Cardiac muscle cell (in vitro differentiated cells and primary cell): ENCODE measurements around the gene PIGL. TPM values are rescaled to one million over a fixed set of nuclear protein-coding genes. Genes with fewer than 3 reads are reported as not detected.
A peak's percentile ranks its signal among the peaks of the same experiment; 100 is the strongest.

Experiments used
- DNase-seq, 2 donors: peaks; one replicate each; pipeline versions ENCODE4 v3.0.0 to v3.0.0-alpha.2; 2010 to 2017; ENCODE audit warnings: low read depth in 1 of 2, low spot score in 1 of 2
- H3K27ac ChIP-seq: fragments of 200-600 bp; sonication (generic); 2 replicates; pipeline ENCODE4 v1.5.1; 2016
- H3K27me3 ChIP-seq: fragments of 200-600 bp; sonication (generic); 2 replicates; pipeline ENCODE4 v1.6.0; 2016; ENCODE audit warnings: control low read depth
- H3K36me3 ChIP-seq: fragments of 200-600 bp; sonication (generic); 2 replicates; pipeline ENCODE4 v1.5.1; 2016; ENCODE audit warnings: control low read depth
- H3K4me1 ChIP-seq: fragments of 200-600 bp; sonication (generic); 2 replicates; pipeline ENCODE4 v1.8.1; 2017; ENCODE audit warnings: low read depth, mild to moderate bottlenecking, mixed run types
- H3K4me3 ChIP-seq: fragments of 200-600 bp; sonication (generic); 2 replicates; pipeline ENCODE4 v1.5.1; 2016; ENCODE audit warnings: mild to moderate bottlenecking
- H3K9me3 ChIP-seq: fragments of 200-600 bp; sonication (generic); 2 replicates; pipeline ENCODE4 v1.5.1; 2017; ENCODE audit warnings: low read depth, mild to moderate bottlenecking, control low read depth
- polyA plus RNA-seq: library from polyadenylated mRNA; unstranded; fragments of >200 nt; fragmentation: Nextera tagmentation; extraction: Ambion mirVana; gene quantifications from 2 replicates; pipeline ENCODE4 v1.2.1, GENCODE V29; 2016
- total RNA-seq: library from RNA; depleted of rRNA; stranded (reverse); fragments of >200 nt; gene quantifications from 2 replicates; pipeline ENCODE4 v1.2.3, GENCODE V29; 2016
- TF ChIP-seq, protein P1 (sequence below): IDR thresholded peaks from 2 replicates; pipeline ENCODE4 v1.5.1; 2012; ENCODE audit warnings: low read depth, mild to moderate bottlenecking, low read length

Gene PIGL
- total and polyA plus RNA-seq, 2 experiments from 2014 or later: 28.8 to 67.4 TPM

DNA sequence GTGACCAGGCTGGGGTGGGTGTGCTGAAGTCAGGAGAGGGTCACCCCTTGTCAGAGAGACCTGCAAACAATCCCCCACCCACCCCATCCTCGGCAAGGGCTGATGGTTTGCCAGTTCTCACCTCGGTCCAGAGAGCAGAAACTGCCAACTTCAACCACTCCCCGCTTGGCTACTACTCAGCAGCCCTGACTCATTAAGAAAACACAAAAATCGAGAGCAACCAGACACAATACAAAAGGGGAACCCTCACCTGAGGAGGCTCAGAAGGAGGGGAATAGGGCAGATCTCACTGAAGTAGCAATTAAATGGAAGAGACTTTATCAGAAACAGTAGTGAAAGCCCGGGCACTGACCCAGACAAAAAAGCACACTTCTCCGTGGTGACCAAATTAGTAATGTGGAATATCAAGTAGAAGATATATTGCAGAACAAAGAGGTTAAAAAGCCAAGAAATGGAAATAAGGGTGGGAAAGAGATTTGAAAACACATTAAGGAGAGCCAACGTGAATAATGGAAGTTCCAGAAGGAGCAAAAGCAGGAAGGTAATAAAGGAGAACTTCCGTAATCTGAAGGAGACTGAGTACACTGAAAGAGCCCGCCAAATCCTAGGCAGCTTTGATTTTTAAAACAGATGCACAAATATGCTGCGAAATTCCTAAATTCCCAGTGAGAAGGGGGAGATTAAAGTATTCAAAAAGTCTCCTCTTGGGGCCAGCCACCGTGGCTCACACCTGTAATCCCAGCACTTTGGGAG is 112.7 kb downstream of the PIGL start:
- H3K4me3 ChIP-seq: no peak overlapping the region
- peak in 1 of 2 donors; percentile 45 for DNase-seq
- H3K27ac ChIP-seq: no peak overlapping the region
- H3K36me3 ChIP-seq: peaks cover 5% of the 10 kb centered on the region
- H3K27me3 ChIP-seq: no peaks in the 10 kb centered on the region
- H3K4me1 ChIP-seq: no peaks in the 10 kb centered on the region
- TF ChIP-seq, protein P1, sequence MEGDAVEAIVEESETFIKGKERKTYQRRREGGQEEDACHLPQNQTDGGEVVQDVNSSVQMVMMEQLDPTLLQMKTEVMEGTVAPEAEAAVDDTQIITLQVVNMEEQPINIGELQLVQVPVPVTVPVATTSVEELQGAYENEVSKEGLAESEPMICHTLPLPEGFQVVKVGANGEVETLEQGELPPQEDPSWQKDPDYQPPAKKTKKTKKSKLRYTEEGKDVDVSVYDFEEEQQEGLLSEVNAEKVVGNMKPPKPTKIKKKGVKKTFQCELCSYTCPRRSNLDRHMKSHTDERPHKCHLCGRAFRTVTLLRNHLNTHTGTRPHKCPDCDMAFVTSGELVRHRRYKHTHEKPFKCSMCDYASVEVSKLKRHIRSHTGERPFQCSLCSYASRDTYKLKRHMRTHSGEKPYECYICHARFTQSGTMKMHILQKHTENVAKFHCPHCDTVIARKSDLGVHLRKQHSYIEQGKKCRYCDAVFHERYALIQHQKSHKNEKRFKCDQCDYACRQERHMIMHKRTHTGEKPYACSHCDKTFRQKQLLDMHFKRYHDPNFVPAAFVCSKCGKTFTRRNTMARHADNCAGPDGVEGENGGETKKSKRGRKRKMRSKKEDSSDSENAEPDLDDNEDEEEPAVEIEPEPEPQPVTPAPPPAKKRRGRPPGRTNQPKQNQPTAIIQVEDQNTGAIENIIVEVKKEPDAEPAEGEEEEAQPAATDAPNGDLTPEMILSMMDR: no peak
- H3K9me3 ChIP-seq: no peaks in the 10 kb centered on the region

DNA sequence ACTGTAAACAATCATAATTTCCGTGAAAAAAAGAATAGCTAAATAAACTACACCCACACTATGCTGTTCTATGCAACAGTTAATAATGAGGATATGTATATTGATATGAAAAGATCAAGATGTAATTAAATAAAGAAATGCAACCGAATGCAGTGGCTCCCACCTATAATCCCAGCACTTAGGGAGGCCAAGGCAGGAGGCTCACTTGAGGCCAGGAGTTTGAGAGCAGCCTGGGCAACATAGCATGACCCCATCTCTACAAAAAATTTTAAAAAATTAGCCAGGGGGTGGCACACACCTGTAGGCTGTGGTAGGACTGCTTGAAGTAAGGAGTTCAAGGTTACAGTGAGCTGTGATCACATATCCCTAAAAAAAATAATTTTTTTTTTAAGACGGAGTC is 121.4 kb downstream of the PIGL start:
- Histone ChIP-seq H3K27me3 (no peaks in the 10 kb centered on the region), H3K27ac (no peak overlapping the region), H3K4me3 (no peak overlapping the region), H3K4me1 (no peaks in the 10 kb centered on the region), H3K36me3 (peaks cover 5% of the 10 kb centered on the region), H3K9me3 (no peaks in the 10 kb centered on the region)
- DNase-seq: no peak
- TF ChIP-seq, protein P1: no peak

DNA sequence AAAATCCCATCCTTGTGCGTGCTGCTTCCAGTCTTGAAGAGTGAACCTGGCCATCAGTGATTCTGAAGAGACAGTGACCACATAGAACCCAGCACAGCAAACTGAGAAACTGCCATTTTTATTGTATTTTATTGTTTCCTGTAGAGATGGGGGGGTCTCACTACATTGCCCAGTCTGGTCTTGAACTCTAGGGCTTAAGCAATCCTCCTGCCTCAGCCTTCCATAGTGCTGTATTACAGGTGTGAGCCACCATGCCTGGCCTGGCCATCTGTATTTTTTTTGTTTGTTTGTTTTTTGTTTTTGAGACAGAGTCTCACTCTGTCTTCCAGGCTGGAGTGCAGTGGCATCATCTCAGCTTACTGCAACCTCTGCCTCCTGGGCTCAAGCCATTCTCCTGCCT is 122.4 kb downstream of the PIGL start:
- TF ChIP-seq, protein P1: no peak
- no peaks in the 10 kb centered on the region for H3K9me3 ChIP-seq
- no peak overlapping the region for H3K27ac ChIP-seq
- DNase-seq: no peak
- peaks cover 12% of the 10 kb centered on the region for H3K36me3 ChIP-seq
- no peaks in the 10 kb centered on the region for H3K4me1 ChIP-seq
- H3K27me3 ChIP-seq: no peaks in the 10 kb centered on the region
- no peak overlapping the region for H3K4me3 ChIP-seq

DNA sequence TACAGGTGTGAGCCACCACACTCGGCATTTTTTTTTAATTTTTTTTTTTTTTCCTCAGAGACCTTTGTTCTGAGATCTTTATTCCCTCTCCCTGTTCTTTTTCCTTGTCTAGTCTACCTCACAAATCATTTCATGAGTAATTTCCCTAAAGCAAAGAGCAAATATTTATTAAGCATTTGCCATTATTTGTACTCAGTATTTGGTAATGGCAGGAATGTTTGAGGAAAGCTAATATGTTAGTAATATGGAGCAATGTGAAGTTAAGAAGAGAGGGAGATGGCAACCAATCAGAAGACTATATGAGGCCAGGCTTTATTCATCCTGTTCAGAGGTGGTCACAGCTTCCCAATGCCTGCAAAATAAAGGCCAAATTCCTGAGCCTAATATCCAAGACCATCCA is 122.9 kb downstream of the PIGL start:
- no peak for DNase-seq
- no peak overlapping the region for H3K4me3 ChIP-seq
- H3K36me3 ChIP-seq: peaks cover 12% of the 10 kb centered on the region
- no peaks in the 10 kb centered on the region for H3K9me3 ChIP-seq
- H3K27me3 ChIP-seq: no peaks in the 10 kb centered on the region
- no peaks in the 10 kb centered on the region for H3K4me1 ChIP-seq
- H3K27ac ChIP-seq: no peak overlapping the region
- TF ChIP-seq, protein P1: no peak

DNA sequence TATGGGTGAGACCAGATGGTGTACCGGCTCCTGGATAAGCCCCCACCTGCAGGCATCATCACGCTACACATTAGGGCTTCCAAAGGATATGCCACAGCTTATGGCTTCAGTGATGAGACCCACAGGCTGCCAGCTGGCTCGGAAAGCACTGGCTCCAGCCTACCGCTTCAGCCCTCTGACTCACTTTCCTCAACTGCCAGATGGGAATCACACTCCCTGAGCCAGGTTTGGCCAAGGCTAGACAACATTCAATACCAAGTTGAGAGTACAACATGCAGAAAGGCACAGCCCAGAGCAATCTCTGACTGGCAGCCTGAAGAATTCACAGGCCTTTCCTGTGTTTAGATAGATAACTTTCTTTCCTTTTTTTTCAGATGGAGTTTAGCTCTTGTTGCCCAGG is 126.0 kb downstream of the PIGL start:
- Histone ChIP-seq H3K9me3 (no peaks in the 10 kb centered on the region), H3K27ac (no peak overlapping the region), H3K4me3 (no peak overlapping the region), H3K27me3 (no peaks in the 10 kb centered on the region), H3K36me3 (peaks cover 19% of the 10 kb centered on the region), H3K4me1 (no peaks in the 10 kb centered on the region)
- DNase-seq: peak in 1 of 2 donors; percentile 60
- TF ChIP-seq, protein P1: no peak
